Fibroblast of mammary gland (primary cell): Measurements from ENCODE around the gene TRABD2A.
"Not testable (repeated sequence)": the region's sequence is repeated elsewhere in the genome, so short reads cannot be mapped to it uniquely, and the experiment has no call there.

ENCODE experiments used
- DNase-seq: peaks from one replicate; pipeline ENCODE4 v3.0.0-alpha.2; 2010; ENCODE audit warnings: low read depth
- H3K4me3 ChIP-seq: 2 replicates; pipeline ENCODE4 v1.5.1; 2011; ENCODE audit warnings: low read depth, mild to moderate bottlenecking, low read length, moderate library complexity; ENCODE audit not compliant: control insufficient read depth
- TF ChIP-seq, protein P1 (sequence below): conservative IDR thresholded peaks from 2 replicates; pipeline ENCODE4 v1.5.1; 2011; ENCODE audit warnings: low read depth, low read length, inconsistent platforms; ENCODE audit not compliant: control insufficient read depth, insufficient read depth

TRABD2A gene

DNA sequence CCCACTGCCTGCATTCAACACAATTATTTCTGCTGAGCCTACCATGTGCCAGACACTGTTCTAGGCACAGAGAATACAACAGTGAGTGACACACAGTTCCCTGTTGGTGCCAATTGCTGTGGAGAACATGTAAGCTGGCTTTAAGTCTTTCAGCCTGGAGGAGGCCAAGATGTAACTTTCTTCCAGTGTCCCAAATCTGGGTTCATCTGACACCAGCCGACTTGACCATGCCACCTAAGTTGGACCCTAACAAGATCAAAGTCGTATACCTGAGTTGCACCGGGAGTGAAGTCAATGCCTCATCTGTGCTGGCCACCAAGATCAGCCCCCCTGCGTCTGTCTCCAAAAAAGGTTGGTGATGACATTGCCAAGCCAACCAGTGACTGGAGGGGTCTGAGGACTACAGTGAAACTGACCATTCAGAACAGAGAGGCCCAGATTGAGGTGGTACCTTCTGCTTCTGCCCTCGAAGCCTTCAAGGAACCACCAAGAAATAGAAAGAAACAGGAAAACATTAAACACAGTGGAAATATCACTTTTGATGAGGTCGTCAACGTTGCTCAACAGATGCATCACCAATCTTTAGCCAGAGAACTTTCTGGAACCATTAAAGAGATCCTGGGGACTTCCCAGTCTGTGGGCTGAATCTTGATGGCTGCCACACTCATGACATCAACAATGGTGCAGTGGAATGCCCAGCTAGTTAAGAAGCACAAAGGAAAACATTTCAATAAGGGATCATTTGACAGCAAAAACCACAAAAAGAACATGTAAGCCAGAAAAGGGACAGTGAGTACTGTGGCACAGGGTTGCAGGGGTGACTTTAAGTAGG, 6.3 kb downstream of the TRABD2A start:
- H3K4me3 ChIP-seq, result no peak overlapping the region
- peak; percentile 50 for DNase-seq
- TF ChIP-seq, protein P1, sequence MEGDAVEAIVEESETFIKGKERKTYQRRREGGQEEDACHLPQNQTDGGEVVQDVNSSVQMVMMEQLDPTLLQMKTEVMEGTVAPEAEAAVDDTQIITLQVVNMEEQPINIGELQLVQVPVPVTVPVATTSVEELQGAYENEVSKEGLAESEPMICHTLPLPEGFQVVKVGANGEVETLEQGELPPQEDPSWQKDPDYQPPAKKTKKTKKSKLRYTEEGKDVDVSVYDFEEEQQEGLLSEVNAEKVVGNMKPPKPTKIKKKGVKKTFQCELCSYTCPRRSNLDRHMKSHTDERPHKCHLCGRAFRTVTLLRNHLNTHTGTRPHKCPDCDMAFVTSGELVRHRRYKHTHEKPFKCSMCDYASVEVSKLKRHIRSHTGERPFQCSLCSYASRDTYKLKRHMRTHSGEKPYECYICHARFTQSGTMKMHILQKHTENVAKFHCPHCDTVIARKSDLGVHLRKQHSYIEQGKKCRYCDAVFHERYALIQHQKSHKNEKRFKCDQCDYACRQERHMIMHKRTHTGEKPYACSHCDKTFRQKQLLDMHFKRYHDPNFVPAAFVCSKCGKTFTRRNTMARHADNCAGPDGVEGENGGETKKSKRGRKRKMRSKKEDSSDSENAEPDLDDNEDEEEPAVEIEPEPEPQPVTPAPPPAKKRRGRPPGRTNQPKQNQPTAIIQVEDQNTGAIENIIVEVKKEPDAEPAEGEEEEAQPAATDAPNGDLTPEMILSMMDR, result no peak

DNA sequence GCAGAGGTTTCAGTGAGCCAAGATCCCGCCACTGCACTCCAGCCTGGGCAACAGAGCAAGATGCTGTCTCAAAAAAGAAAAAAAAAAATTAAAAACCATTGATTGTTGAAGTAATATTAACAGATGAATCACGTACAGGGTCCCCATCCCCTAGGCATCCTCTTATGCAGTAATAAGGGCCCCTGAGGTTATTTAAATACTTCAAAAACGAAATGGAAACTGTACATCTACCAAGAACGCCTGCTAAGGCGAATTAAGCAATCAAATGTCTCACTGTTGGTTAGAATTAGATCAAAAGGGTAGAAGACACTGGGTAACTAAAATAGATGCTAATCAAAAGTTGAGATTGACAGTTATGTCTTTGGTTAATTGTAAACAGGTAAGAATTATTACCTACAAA, 7.5 kb downstream of the TRABD2A start:
- no peak for DNase-seq
- TF ChIP-seq, protein P1, result no peak
- no peak overlapping the region for H3K4me3 ChIP-seq

DNA sequence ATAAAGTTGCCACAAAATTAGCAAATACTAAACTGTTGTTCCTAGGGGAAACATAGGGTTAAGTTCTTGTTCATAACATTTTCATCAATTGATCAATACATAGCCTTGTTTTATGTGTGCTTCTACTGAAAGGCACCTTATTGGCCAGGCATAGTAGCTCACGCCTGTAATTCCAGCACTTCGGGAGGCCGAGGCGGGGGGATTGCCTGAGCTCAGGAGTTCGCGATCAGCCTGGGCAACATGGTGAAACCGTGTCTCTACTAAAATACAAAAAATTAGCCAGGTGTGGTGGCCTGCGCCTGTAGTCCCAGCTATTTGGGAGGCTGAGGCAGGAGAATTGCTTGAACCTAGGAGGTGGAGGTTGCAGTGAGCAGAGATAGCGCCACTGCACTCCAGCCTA, 8.2 kb downstream of the TRABD2A start:
- DNase-seq, H3K4me3 ChIP-seq: not testable (repeated sequence)

DNA sequence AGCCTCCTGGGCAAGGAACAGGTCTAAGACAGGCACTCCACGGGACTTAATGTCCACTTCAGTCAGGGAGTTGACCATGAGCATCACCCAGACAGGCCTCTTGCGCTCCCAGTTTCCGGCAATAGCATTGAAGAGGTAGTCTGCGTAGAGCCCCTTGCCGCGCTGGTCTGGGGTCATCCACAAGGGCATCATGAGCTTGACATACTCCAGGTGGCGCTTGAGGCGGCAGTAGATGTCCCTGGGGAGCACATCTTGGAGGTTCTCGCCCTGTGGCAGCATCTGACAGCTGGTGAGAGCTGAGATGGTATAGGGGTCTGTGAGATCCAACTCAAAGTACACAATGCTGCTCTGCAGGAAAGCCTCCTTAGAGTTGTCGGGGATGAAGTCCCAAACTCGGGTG, 10.6 kb downstream of the TRABD2A start:
- TF ChIP-seq, protein P1, result no peak
- no peak for DNase-seq
- H3K4me3 ChIP-seq, result no peak overlapping the region

DNA sequence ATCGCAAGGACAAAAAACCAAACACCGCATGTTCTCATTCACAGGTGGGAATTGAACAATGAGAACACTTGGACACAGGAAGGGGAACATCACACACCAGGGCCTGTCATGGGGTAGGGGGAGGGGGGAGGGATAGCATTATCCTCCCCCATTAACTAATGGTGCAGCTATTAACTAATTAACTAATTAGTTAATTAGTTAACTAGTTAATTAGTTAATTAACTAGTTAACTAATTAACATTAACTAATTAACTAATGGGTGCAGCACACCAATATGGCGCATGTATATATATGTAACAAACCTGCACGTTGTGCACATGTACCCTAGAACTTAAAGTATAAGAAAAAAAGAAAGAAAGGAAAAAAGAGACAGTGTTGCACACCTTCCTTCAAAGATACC, 12.6 kb downstream of the TRABD2A start:
- not testable (repeated sequence) for DNase-seq

DNA sequence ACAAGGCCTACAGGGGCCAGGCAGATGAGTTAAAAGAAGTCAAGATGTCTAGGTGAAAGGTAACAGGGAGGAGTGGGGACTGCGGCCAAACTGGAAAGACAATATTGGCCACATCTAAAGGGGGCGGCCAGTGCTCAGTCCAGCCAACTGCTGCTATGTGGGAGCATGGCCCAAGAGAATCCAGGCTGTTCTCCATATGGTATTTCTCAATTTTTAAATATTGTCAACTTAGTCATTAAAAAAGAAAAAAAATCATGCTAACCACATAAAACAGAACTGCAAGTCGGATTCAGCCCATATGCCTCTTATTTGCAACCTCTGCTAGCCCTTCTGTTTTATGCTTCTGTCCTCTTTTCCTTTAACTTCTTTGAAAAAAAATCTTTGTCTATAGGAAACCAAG, 14.8 kb downstream of the TRABD2A start:
- TF ChIP-seq, protein P1, result no peak
- H3K4me3 ChIP-seq, result no peak overlapping the region
- peak; percentile 86 for DNase-seq

More for the DNA sequence above, 12.6 kb downstream of the TRABD2A start:
- H3K4me3 ChIP-seq, result not testable (repeated sequence)

DNA sequence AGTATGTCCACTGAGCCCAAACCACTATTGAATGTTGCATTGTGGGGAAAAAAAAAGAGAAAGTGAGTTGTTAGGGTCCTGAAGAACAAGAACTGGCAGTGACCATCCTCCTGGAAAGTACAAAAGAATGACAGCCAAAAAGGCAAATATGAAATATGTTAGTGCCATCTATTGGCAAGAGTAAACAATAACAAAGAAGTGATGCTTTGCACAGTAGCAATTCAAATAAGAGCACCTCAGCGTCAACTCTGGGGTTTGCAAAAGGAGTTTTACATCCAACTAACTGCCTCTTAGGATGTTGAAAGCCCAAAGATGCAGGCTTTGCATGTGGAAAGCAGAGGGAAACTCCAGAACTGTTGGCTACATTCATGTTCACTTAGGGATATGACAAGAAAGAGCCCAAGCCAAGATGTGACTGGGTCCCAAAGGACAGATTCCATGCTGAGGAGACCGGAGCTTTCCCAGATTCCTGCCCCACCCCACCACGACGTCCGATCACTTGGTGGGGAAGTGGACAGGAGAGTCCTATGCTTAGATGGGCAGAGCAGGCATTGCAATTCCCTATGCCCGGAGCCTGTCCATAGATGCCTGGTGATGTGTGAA, 15.6 kb downstream of the TRABD2A start:
- no peak overlapping the region for H3K4me3 ChIP-seq
- peak; percentile 55 for DNase-seq
- TF ChIP-seq, protein P1, result no peak
